NCI-H128 (cell line): Measurements from ENCODE around the gene GLB1L3.
"Not testable (repeated sequence)": the region's sequence is repeated elsewhere in the genome, so short reads cannot be mapped to it uniquely, and the experiment has no call there.

ENCODE experiments used
- DNase-seq: peaks from one replicate; lab custom pipeline; 2025; ENCODE audit not compliant: unreplicated experiment; lab: John Stamatoyannopoulos, UW

GLB1L3 gene

GRCh38 chr11:134294664-134295063 lies 18.5 kb downstream of the GLB1L3 start:
- DNase-seq: no peak

GRCh38 chr11:134312223-134312622 lies 36.0 kb downstream of the GLB1L3 start:
- no peak for DNase-seq

- no peak for DNase-seq
Measured at GRCh38 chr11:134312807-134313206, 36.6 kb downstream of the GLB1L3 start.

- no peak for DNase-seq
Measured at GRCh38 chr11:134313379-134313778, 37.2 kb downstream of the GLB1L3 start.

GRCh38 chr11:134313821-134314607 lies 37.8 kb downstream of the GLB1L3 start:
- no peak for DNase-seq

GRCh38 chr11:134317103-134317502 lies 40.9 kb downstream of the GLB1L3 start:
- DNase-seq: no peak

GRCh38 chr11:134321373-134321772 lies 45.2 kb downstream of the GLB1L3 start:
- not testable (repeated sequence) for DNase-seq

GRCh38 chr11:134322553-134322952 lies 46.4 kb downstream of the GLB1L3 start:
- no peak for DNase-seq

- DNase-seq: no peak
Measured at GRCh38 chr11:134328433-134328832, 52.3 kb downstream of the GLB1L3 start.

- no peak for DNase-seq
Measured at GRCh38 chr11:134330611-134331353, 54.6 kb downstream of the GLB1L3 start.

GRCh38 chr11:134331354-134332188 lies 55.4 kb downstream of the GLB1L3 start, which contains the start of gene GLB1L2:
GLB1L2 (plus strand) TSS chr11:134331988; CDS start chr11:134332062, 74 bp downstream.
- peak; percentile 36 for DNase-seq

GRCh38 chr11:134332189-134332631 lies 56.0 kb downstream of the GLB1L3 start:
- DNase-seq: no peak

- no peak for DNase-seq
Measured at GRCh38 chr11:134332782-134333181, 56.6 kb downstream of the GLB1L3 start.

GRCh38 chr11:134333312-134333711 lies 57.1 kb downstream of the GLB1L3 start:
- no peak for DNase-seq

- DNase-seq: no peak
Measured at GRCh38 chr11:134333946-134334345, 57.8 kb downstream of the GLB1L3 start.

GRCh38 chr11:134334796-134335571 lies 58.8 kb downstream of the GLB1L3 start:
- no peak for DNase-seq

- no peak for DNase-seq
Measured at GRCh38 chr11:134337051-134337450, 60.9 kb downstream of the GLB1L3 start.

- DNase-seq: no peak
Measured at GRCh38 chr11:134338068-134338467, 61.9 kb downstream of the GLB1L3 start.

- no peak for DNase-seq
Measured at GRCh38 chr11:134338654-134339053, 62.5 kb downstream of the GLB1L3 start.

GRCh38 chr11:134339756-134340155 lies 63.6 kb downstream of the GLB1L3 start:
- no peak for DNase-seq
